K562 (cell line): ENCODE data around the gene SDK1. TPM values are rescaled to one million over a fixed set of nuclear protein-coding genes. Genes with fewer than 3 reads are reported as not detected.

Source experiments
- ATAC-seq: fragments of 200-7000 bp; cut with Tn5 transposase; 3 replicates; pipeline ENCODE4 v1.9.1; 2020; ENCODE audit warnings: moderate library complexity
- BruUV-seq: library from RNA; stranded (reverse); fragments of 400-500 nt; replicated peaks from 2 replicates; lab custom pipeline; 2021; lab: Mats Ljungman, UMichigan
- CTCF ChIA-PET: fragments of 300-600 bp; formaldehyde crosslinking; extraction: SDS; loops from one replicate; lab custom pipeline; 2021; ENCODE audit warnings: low intra/inter-chr PET ratio; lab: Yijun Ruan, JAX
- POLR2A ChIA-PET: fragments of 300-600, 350-650 bp; sonication (Branson Sonifier 250); formaldehyde crosslinking; extraction: SDS; loops from one replicate; lab custom pipeline; 2021; ENCODE audit warnings: antibody characterized with exemption, inconsistent platforms; lab: Yijun Ruan, JAX
- DNase-seq, 4 experiments: peaks; one replicate each; pipeline versions ENCODE4 v3.0.0 to v3.0.0-alpha.2; 2011 to 2018; ENCODE audit warnings: low spot score in 3 of 4, mixed read lengths in 3 of 4; ENCODE audit errors: extremely low read depth in 1 of 4
- FAIRE-seq: peaks from 2 replicates; lab custom pipeline; 2011; peaks lifted over from hg19 to GRCh38; lab: Jason Lieb, UNC
- H2AFZ ChIP-seq: 2 replicates; pipeline ENCODE4 v1.6.0; 2011; ENCODE audit warnings: low read depth, low read length, control low read depth, inconsistent platforms
- H3K27ac ChIP-seq: fragments of 200-600 bp; 3 replicates; pipeline ENCODE4 v1.8.0; 2011; ENCODE audit warnings: low read depth, mild to moderate bottlenecking, control low read depth, inconsistent platforms, low read length, moderate library complexity, mixed read lengths; ENCODE audit errors: extremely low read depth
- H3K27me3 ChIP-seq, 2 experiments: fragments of 300-600 bp in 1 of 2; 2 replicates in 1 of 2; 3 replicates in 1 of 2; pipeline versions ENCODE4 v1.6.0 to v1.8.0; 2011; ENCODE audit warnings: inconsistent platforms in 2 of 2, low read length in 2 of 2, mild to moderate bottlenecking in 1 of 2, mixed read lengths in 1 of 2, moderate library complexity in 1 of 2; ENCODE audit not compliant: control insufficient read depth in 2 of 2, insufficient read depth in 2 of 2
- H3K36me3 ChIP-seq: fragments of 300-600 bp; 3 replicates; pipeline ENCODE4 v1.8.0; 2011; ENCODE audit warnings: mild to moderate bottlenecking, low read length, inconsistent platforms; ENCODE audit not compliant: control insufficient read depth, insufficient read depth
- H3K4me1 ChIP-seq, 2 experiments: fragments of 200-600 bp in 1 of 2; replicated peaks in 1 of 2; 2 replicates in 1 of 2; 3 replicates in 1 of 2; pipeline versions ENCODE4 v1.5.1 to v1.8.0; 2011; ENCODE audit warnings: inconsistent platforms in 2 of 2, low read length in 2 of 2, mild to moderate bottlenecking in 1 of 2, mixed read lengths in 1 of 2, moderate library complexity in 1 of 2; ENCODE audit not compliant: control insufficient read depth in 2 of 2, insufficient read depth in 2 of 2
- H3K4me2 ChIP-seq: 2 replicates; pipeline ENCODE4 v1.6.1; 2011; ENCODE audit warnings: low read length, control low read depth, inconsistent platforms, mixed read lengths; ENCODE audit not compliant: insufficient read depth
- H3K4me3 ChIP-seq: fragments of 200-600 bp; sonication (generic), shearing (Covaris generic); 2 replicates; pipeline ENCODE4 v1.5.1; 2016; ENCODE audit warnings: control low read depth, inconsistent platforms
- H3K79me2 ChIP-seq: fragments of 200-600 bp; 3 replicates; pipeline ENCODE4 v1.8.0; 2011; ENCODE audit warnings: low read length, inconsistent platforms; ENCODE audit not compliant: control insufficient read depth, insufficient read depth
- H3K9ac ChIP-seq, 2 experiments: 2 replicates each; pipeline versions ENCODE4 v1.6.0 to v1.6.1; 2011; ENCODE audit warnings: low read depth in 2 of 2, low read length in 2 of 2, control low read depth in 1 of 2, inconsistent platforms in 1 of 2, mild to moderate bottlenecking in 1 of 2, mixed read lengths in 1 of 2; ENCODE audit not compliant: insufficient read depth in 1 of 2
- H3K9me1 ChIP-seq: one replicate; pipeline ENCODE4 v1.6.0; 2011; ENCODE audit warnings: inconsistent platforms, mild to moderate bottlenecking, low read length, moderate library complexity; ENCODE audit not compliant: control insufficient read depth, insufficient read depth
- H3K9me3 ChIP-seq: replicated peaks from 2 replicates; pipeline ENCODE4 v1.5.1; 2011; ENCODE audit warnings: low read depth, low read length, inconsistent platforms; ENCODE audit not compliant: control insufficient read depth, insufficient read depth
- H4K20me1 ChIP-seq: replicated peaks from 2 replicates; pipeline ENCODE4 v1.6.1; 2011; ENCODE audit warnings: low read length, inconsistent platforms, mixed read lengths; ENCODE audit not compliant: control insufficient read depth, insufficient read depth
- BRD9 ChIP-seq: fragments of 450-650 bp; IDR thresholded peaks from 2 replicates; pipeline ENCODE4 v1.6.1; 2018; ENCODE audit warnings: low read depth; ENCODE audit not compliant: partially characterized antibody
- SRF ChIP-seq, 2 experiments: fragments of 250-450, 450-650 bp in 1 of 2; sonication (Bioruptor Pico) in 1 of 2; sonication (generic) in 1 of 2; formaldehyde crosslinking; IDR thresholded peaks; 2 replicates each; pipeline versions ENCODE4 v1.5.0 to v1.5.1; 2020 to 2022; ENCODE audit warnings: mild to moderate bottlenecking in 1 of 2, missing genetic modification reagents in 1 of 2
- TSC22D4 ChIP-seq: fragments of 450-650 bp; IDR thresholded peaks from 2 replicates; pipeline ENCODE4 v1.6.1; 2016; ENCODE audit warnings: missing genetic modification characterization, missing biosample characterization, control low read depth
- WGBS: fragments of 100-300 bp; shearing (Covaris generic); methylation state at CpG from one replicate; pipeline ENCODE4 v1.1.6; 2016; ENCODE audit warnings: low coverage, mixed read lengths; ENCODE audit not compliant: insufficient coverage; ENCODE audit errors: missing lambda C conversion rate; 5-methylcytosine and 5-hydroxymethylcytosine counted together
- in situ Hi-C: fragments of 300-500 bp; cut with MboI; formaldehyde crosslinking; loops from 4 replicates; pipeline ENCODE4 v1.15.0; 2018; ENCODE audit warnings: inconsistent platforms, mixed read lengths
- intact Hi-C: fragments of 100-400 bp; cut with micrococcal nuclease; formaldehyde crosslinking; loops from 2 replicates; pipeline ENCODE4 v1.14.2; 2022
- polyA plus RNA-seq, 8 experiments: library from polyadenylated mRNA; depleted of rRNA in 4 of 8; stranded (reverse) in 5 of 8; unstranded in 3 of 8; fragments of >200 nt; fragmentation: Nextera tagmentation in 2 of 8; fragmentation: Illumina TruSeq in 1 of 8; extraction: Ambion mirVana in 2 of 8; extraction: Trizol in 1 of 8; gene quantifications; 2 replicates each; pipeline versions ENCODE4 v1.2.1 to v1.2.3, GENCODE V29; 2011 to 2014; ENCODE audit warnings: inconsistent platforms in 1 of 8, missing spikeins in 1 of 8
- total RNA-seq, 7 experiments: library from RNA; depleted of rRNA in 6 of 7; stranded (reverse); fragments of >200 nt in 6 of 7; fragmentation: Illumina TruSeq in 2 of 7; extraction: Trizol in 2 of 7; gene quantifications; 2 replicates each; pipeline versions ENCODE4 v1.2.1 to v1.2.3, GENCODE V29; 2011 to 2021; ENCODE audit warnings: low replicate concordance in 1 of 7
- TF ChIP-seq, protein P1 (sequence below), 3 experiments: fragments of 200-800 bp in 1 of 3; sonication (Bioruptor generic) in 1 of 3; sonication (generic) in 1 of 3; formaldehyde crosslinking in 1 of 3; IDR thresholded peaks; 2 replicates each; pipeline versions ENCODE4 v1.6.1 to v1.8.0; 2016 to 2022; ENCODE audit warnings: mild to moderate bottlenecking in 2 of 3, missing compliant biosample characterization in 2 of 3, missing genetic modification characterization in 2 of 3, missing genetic modification reagents in 1 of 3
- TF ChIP-seq, protein P2 (sequence below): fragments of 200-600 bp; sonication (generic); IDR thresholded peaks from one replicate; pipeline ENCODE4 v1.6.1; 2012; ENCODE audit warnings: mild to moderate bottlenecking, low read depth, low read length, inconsistent platforms

Gene SDK1
- total and polyA plus RNA-seq, 9 of the 15 experiments (the other 6 are each of a cell fraction or from before 2014, with no cell fraction given) = 0.16 TPM; not detected in 8

DNA sequence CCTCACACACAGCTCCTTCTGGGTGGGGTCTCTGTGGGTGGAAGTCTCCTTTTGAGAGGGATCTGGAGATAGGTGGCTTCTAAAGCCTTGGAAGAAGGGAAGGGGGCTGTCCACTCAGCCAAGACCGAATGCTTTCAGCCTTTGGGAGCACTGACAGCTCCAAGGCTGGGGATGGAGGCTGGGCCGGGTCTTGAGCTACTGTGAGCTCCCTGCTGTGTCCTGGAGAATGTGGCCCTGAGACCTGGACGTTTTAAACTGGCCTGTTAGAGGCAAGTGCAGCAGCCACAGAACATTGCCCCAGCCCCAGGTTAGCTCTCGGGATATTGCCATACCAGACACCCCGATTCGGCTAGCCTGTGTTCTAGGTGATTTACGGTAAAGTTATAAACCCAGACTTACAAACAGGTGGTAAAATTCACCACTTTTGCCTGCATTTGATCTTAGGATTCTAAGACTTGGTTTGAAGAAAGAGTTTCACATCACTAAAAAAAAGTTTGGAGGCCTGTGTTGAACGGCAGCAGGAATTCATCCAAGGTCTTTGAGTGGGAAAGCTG is 832.5 kb downstream of the SDK1 start:
- ATAC-seq = no peak
- H3K9me1 ChIP-seq = no peaks in the 10 kb centered on the region
- no peak for FAIRE-seq
- H3K79me2 ChIP-seq = no peaks in the 10 kb centered on the region
- ChIA-PET CTCF (no interaction called here), POLR2A (no interaction called here)
- BruUV-seq = no TSS peak
- H3K27ac ChIP-seq = no peak overlapping the region
- no peaks in the 10 kb centered on the region for H3K4me1 ChIP-seq
- H3K36me3 ChIP-seq = no peaks in the 10 kb centered on the region
- peaks cover 13% of the 10 kb centered on the region; the same call in 1 of the 2 replicates for H4K20me1 ChIP-seq
- no peak overlapping the region for H3K4me2 ChIP-seq
- H3K9ac ChIP-seq = no peak overlapping the region
- in situ Hi-C loops (no loop called here), intact Hi-C loops (no loop called here)
- H2AFZ ChIP-seq = no peak overlapping the region
- H3K27me3 ChIP-seq = peaks cover 36 to 87% of the 10 kb centered on the region in 2 experiments
- H3K9me3 ChIP-seq = no peaks in the 10 kb centered on the region
- no peak for DNase-seq
- TF ChIP-seq, protein P1, sequence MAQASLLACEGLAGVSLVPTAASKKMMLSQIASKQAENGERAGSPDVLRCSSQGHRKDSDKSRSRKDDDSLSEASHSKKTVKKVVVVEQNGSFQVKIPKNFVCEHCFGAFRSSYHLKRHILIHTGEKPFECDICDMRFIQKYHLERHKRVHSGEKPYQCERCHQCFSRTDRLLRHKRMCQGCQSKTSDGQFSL (CRISPR knock-in tag; IDR thresholded peaks at IDR 0.05) = no peak
- TF ChIP-seq, protein P1 (tag; IDR thresholded peaks at IDR 0.05) = no peak
- TF ChIP-seq BRD9 (no peak), SRF (CRISPR knock-in tag; IDR thresholded peaks at IDR 0.05) (no peak), TSC22D4 (no peak)
- TF ChIP-seq, protein P2, sequence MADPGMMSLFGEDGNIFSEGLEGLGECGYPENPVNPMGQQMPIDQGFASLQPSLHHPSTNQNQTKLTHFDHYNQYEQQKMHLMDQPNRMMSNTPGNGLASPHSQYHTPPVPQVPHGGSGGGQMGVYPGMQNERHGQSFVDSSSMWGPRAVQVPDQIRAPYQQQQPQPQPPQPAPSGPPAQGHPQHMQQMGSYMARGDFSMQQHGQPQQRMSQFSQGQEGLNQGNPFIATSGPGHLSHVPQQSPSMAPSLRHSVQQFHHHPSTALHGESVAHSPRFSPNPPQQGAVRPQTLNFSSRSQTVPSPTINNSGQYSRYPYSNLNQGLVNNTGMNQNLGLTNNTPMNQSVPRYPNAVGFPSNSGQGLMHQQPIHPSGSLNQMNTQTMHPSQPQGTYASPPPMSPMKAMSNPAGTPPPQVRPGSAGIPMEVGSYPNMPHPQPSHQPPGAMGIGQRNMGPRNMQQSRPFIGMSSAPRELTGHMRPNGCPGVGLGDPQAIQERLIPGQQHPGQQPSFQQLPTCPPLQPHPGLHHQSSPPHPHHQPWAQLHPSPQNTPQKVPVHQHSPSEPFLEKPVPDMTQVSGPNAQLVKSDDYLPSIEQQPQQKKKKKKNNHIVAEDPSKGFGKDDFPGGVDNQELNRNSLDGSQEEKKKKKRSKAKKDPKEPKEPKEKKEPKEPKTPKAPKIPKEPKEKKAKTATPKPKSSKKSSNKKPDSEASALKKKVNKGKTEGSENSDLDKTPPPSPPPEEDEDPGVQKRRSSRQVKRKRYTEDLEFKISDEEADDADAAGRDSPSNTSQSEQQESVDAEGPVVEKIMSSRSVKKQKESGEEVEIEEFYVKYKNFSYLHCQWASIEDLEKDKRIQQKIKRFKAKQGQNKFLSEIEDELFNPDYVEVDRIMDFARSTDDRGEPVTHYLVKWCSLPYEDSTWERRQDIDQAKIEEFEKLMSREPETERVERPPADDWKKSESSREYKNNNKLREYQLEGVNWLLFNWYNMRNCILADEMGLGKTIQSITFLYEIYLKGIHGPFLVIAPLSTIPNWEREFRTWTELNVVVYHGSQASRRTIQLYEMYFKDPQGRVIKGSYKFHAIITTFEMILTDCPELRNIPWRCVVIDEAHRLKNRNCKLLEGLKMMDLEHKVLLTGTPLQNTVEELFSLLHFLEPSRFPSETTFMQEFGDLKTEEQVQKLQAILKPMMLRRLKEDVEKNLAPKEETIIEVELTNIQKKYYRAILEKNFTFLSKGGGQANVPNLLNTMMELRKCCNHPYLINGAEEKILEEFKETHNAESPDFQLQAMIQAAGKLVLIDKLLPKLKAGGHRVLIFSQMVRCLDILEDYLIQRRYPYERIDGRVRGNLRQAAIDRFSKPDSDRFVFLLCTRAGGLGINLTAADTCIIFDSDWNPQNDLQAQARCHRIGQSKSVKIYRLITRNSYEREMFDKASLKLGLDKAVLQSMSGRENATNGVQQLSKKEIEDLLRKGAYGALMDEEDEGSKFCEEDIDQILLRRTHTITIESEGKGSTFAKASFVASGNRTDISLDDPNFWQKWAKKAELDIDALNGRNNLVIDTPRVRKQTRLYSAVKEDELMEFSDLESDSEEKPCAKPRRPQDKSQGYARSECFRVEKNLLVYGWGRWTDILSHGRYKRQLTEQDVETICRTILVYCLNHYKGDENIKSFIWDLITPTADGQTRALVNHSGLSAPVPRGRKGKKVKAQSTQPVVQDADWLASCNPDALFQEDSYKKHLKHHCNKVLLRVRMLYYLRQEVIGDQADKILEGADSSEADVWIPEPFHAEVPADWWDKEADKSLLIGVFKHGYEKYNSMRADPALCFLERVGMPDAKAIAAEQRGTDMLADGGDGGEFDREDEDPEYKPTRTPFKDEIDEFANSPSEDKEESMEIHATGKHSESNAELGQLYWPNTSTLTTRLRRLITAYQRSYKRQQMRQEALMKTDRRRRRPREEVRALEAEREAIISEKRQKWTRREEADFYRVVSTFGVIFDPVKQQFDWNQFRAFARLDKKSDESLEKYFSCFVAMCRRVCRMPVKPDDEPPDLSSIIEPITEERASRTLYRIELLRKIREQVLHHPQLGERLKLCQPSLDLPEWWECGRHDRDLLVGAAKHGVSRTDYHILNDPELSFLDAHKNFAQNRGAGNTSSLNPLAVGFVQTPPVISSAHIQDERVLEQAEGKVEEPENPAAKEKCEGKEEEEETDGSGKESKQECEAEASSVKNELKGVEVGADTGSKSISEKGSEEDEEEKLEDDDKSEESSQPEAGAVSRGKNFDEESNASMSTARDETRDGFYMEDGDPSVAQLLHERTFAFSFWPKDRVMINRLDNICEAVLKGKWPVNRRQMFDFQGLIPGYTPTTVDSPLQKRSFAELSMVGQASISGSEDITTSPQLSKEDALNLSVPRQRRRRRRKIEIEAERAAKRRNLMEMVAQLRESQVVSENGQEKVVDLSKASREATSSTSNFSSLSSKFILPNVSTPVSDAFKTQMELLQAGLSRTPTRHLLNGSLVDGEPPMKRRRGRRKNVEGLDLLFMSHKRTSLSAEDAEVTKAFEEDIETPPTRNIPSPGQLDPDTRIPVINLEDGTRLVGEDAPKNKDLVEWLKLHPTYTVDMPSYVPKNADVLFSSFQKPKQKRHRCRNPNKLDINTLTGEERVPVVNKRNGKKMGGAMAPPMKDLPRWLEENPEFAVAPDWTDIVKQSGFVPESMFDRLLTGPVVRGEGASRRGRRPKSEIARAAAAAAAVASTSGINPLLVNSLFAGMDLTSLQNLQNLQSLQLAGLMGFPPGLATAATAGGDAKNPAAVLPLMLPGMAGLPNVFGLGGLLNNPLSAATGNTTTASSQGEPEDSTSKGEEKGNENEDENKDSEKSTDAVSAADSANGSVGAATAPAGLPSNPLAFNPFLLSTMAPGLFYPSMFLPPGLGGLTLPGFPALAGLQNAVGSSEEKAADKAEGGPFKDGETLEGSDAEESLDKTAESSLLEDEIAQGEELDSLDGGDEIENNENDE = peak; percentile 93
- TF ChIP-seq, all 486 proteins: peak for 1
- 0% methylated on average over 8 of the region's 8 CpGs for WGBS
- no peak overlapping the region for H3K4me3 ChIP-seq
